GF-D8 (cell line): ENCODE measurements around the gene TMLHE.
"Not testable (repeated sequence)": the region's sequence is repeated elsewhere in the genome, so short reads cannot be mapped to it uniquely, and the experiment has no call there.

Source experiments
- DNase-seq: peaks from one replicate; lab custom pipeline; 2025; lab: John Stamatoyannopoulos, UW

The TMLHE gene

DNA sequence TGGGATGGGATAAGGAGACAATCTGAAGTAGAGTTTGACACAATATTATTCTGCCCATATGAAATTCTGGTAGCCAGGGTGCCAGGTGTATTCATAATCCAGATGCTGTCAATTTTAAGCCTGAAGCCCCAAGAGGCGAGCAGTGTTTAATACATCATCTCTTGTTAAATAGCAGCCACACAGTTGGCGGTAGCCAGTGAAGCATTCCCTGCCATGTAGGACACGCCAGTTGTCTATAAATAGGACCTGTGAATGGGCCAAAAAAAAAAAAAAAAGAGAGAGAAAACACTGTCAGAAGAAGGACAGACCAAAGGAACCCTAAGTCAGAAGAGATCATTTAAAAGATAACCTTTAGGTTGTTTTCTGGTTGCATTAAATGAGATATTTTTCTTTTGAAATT, 121.3 kb downstream of the TMLHE start:
- not testable (repeated sequence) for DNase-seq

DNA sequence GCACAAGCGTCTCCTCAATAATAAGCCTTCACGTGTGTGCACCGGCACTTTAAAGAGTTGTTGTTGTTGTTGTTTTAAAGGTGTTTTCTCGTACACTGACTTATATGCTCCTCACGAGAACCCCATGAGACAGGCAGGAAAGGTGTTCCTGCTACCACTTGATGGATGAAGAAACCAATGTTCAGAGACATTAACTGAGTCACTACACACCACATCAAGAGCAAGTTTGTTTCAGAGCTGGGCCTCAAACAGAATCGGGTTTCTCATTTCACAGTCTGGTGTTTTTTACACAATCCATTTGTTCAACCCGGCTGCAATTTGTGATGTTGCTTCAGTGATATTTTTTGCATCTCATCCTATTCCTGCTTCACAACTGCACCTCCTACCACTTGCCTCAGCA, 135.6 kb downstream of the TMLHE start:
- not testable (repeated sequence) for DNase-seq

DNA sequence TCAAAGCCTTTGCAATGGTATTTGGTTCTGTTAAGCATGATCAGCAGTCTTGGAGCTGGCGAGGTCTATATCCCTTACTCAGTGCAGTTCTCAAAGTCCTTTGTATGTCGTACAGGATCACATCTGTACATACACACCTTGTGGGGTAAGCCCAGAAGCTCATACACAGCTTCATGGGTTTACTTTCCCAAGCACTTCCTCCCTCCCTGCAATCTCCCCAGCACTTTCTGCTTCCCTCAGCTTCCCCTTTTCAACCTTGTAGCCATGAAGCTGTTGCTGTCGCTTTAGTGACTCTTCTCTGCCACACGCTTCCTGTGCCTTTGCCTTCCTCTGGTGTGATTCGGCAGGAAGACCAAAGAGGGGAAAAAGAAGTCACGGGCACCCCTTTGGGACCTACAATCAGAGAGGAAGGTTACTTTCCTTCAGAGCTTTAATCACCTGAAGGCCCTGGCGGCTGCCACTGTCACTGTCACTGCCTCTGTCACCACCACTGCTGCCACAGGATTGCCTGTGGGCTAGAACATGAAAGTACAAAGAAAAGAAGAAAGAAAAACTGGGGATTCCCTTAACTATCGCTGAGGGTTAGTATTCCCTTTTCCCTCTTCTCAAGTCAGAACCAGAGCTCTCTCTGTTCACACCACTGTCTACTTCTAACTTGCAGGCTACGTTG, 146.3 kb downstream of the TMLHE start:
- not testable (repeated sequence) for DNase-seq

DNA sequence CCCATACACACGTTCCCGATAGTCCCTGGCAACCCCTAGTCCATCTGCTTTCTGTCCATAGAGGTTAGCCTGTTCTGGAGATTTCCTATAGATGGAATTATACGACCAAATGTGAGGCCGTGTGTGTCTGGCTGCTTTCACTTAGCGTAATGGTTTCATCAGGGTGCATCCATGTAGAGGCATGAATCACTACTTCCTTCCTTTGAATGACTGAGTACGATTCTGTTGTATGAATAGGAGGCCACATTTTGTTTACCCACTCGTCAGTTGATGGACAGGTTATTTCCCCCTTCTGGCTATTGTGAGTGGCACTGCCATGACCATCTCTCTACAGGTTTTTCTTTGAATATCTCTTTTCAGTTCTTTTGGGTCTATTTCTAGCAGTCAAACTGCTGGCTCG, 152.3 kb downstream of the TMLHE start:
- not testable (repeated sequence) for DNase-seq

DNA sequence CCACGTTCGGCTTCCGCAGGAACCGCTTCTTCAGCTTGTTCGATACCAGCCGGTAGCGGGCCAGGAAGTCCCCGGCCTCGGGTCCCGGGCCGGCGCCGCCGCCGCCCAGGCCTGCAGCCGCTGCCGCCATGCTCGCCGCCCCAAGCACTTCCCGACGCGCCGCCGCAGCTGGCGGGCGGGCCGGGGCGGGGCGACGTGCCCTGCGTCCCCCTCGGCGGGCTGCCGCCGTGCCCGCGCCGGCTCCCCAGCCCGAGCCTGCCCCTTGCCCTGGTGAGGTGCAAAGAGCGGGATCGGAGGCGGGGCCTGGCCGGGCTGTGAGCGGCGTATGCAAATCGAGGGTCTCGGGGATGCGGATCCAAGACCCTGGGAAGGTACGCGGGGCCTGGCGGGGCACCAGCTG, 154.3 kb downstream of the TMLHE start, which contains the start of gene F8A3:
Gene F8A3 (minus strand): TSS at position 150 of the 400 bp plus-strand sequence. CDS start 20 bp downstream, at position 130.
- DNase-seq: not testable (repeated sequence)

- not testable (repeated sequence) for DNase-seq
Measured at GRCh38 chrX:155457761-155458447, 154.8 kb downstream of the TMLHE start.

- DNase-seq: no peak
Measured at GRCh38 chrX:155441097-155441496, 171.7 kb downstream of the TMLHE start.
